D341Med (cell line): ENCODE data around the gene CDKN2B-AS1.

ENCODE experiments used
- DNase-seq: peaks from one replicate; pipeline ENCODE4 v3.0.0; 2012; ENCODE audit warnings: low spot score

CDKN2B-AS1 gene

DNA sequence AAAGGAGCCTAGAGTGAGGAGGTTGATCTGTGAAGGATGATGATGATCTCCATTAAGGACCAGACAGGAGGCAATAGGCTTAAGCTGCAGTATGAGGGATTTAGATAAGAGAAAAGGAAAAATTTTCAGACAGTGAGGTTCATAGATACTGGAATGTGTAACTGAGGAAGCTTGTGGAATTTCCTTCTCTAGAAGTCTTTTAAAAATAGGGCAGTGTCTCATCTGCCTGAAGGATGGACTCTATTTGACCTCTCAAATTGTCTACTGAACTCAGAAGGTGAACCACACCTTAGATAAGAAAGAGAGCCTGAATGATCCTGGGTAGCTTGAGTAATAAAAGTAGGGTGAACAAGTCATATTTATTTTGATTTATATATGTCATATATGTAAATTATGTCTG, 162.7 kb downstream of the CDKN2B-AS1 start:
- no peak for DNase-seq

DNA sequence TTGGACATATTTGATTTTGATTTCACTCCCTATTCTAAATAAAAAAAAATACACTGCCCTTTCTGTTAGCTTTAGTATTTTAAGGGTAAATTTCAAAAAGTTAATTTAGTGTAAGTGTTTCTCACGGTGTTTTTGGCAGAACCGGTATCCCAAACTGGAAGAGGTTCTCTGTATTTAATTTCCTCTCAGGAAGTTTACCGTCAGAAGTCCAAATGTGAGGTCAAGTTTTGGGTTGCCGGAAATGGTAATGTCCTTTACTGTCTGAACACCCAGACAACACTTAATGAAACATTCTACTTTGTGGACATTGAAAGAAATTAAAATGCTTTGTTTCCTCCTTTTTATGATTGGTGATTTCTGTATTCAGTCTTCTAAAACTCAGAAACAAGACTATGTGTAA, 163.2 kb downstream of the CDKN2B-AS1 start:
- no peak for DNase-seq

DNA sequence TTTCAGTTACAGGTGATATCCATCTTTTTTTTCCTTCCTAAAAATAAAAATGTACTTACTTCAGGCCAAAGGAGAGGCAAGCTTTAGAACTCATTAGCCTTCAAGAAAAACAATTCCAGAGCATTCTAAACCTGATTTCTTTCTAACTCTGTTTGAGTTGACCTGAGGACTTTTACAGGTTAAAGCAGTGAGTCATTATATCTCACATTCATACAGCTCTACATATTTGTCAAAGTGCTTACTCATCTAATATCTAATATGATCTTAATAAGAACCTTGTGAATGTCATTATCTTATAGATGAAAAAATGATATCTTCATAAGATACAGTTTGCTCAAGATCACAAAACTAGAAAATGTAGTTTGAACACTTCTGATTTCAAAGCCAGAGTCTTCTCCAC, 163.7 kb downstream of the CDKN2B-AS1 start:
- no peak for DNase-seq

DNA sequence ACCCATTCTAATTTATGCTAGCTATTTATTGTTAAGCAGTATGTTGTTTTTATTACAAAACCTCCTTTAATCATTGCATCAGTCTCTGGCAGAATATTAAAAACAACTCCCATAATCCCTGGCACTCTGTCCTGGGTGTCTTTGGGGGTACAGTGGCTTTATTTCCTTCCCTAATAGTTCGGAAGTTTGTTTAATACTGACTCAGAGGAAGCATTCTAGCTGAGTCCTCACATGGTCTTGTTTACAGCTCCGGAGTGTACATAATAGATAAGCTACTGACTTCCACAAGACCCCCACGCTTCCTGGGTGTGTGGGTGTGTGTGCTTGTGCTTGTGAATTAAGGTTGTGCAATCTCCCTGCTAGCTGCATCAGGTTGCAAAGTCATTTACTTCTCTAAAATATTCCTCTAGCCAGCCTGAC, 164.3 kb downstream of the CDKN2B-AS1 start:
- no peak for DNase-seq

GRCh38 chr9:22159586-22159985, 165.0 kb downstream of the CDKN2B-AS1 start:
- no peak for DNase-seq

- no peak for DNase-seq
Observed at GRCh38 chr9:22160221-22160620, 165.6 kb downstream of the CDKN2B-AS1 start.

DNA sequence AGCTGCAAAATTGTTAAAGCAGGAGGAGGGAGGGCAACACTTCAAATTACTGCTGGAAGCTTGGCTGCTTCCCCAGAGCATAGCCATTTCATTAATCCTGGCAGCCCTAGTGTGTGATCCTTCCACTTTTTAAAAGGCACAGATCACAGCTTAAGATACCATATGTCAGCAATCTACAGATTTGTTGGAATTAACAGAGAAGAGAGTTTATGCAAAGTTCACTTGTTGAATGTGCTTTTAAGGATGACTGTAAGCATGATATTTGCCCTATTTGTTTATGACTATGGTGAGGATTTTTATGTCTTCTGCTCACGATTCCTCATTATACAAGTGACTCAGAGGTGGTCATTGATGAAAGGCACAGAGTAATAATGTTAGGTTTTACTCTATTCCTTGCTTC, 170.6 kb downstream of the CDKN2B-AS1 start:
- DNase-seq, result peak; percentile 35

- no peak for DNase-seq
Observed at GRCh38 chr9:22169243-22169642, 174.7 kb downstream of the CDKN2B-AS1 start.

DNA sequence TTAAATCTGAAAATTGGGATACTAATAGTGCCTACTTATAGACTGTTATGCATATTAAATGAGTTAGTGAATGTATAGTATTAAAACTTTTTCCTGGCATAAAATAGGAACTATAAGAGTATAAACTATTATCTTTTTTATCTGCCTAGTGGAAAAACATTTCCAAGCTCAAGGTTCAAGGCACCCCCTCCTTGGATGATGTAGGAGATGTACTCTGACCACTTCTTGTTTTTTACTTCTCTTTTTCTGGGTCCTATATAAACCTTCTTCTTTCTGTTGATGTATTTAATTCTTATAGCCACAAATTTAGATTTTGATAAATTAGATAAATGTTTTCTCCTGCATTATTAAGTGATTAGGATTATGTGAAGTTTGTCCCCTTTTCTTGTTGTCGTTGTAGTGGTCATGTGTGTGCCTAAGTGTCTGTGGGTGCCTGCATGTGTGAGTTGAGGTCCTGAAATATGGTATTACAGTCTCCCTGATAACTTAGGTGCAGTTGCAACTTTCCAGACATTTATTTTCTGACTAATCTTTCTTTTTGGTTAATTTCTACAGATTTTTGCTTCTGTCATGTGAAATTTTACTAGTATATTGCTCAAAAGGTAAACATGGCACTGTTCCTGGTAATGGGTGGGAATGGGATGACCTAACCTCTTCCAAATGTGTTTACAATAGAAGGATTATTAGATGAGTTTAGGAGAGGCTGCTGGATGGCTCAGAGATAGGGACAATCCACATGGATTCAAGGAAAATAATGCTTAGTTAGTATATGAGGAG, 175.3 kb downstream of the CDKN2B-AS1 start:
- no peak for DNase-seq
